Epithelial cell of proximal tubule (primary cell): ENCODE results near the gene CLCNKB. TPM values are rescaled to one million over a fixed set of nuclear protein-coding genes. Genes with fewer than 3 reads are reported as not detected.
"Not testable (repeated sequence)": the region's sequence is repeated elsewhere in the genome, so short reads cannot be mapped to it uniquely, and the experiment has no call there.

ENCODE experiments used
- DNase-seq: peaks from one replicate; pipeline ENCODE4 v3.0.0-alpha.2; 2011; ENCODE audit warnings: low read depth
- H3K4me3 ChIP-seq: 2 replicates; pipeline ENCODE4 v1.5.1; 2011; ENCODE audit warnings: low read depth, mild to moderate bottlenecking, low read length
- CTCF ChIP-seq: conservative IDR thresholded peaks from 2 replicates; pipeline ENCODE4 v1.5.1; 2012; ENCODE audit warnings: low read depth, mild to moderate bottlenecking, low read length
- total RNA-seq: library from RNA; depleted of rRNA; stranded (reverse); fragments of >200 nt; gene quantifications from 2 replicates; pipeline ENCODE4 v1.2.3, GENCODE V29; 2015

CLCNKB gene
- total RNA-seq, 1 donor from 2014 or later, result 0.98 TPM

GRCh38 chr1:16019644-16020277, 23.8 kb upstream of the CLCNKB start:
- no peak overlapping the region for H3K4me3 ChIP-seq
- no peak for DNase-seq
- no peak for TF ChIP-seq CTCF

- DNase-seq, result no peak
- no peak for TF ChIP-seq CTCF
- no peak overlapping the region for H3K4me3 ChIP-seq
Measured at GRCh38 chr1:16020325-16020724, 23.3 kb upstream of the CLCNKB start.

- not testable (repeated sequence) for H3K4me3 ChIP-seq, DNase-seq
Measured at GRCh38 chr1:16020878-16021277, 22.7 kb upstream of the CLCNKB start.

- TF ChIP-seq CTCF, result no peak
- no peak for DNase-seq
- H3K4me3 ChIP-seq, result no peak within 1 kb of the TSS
Measured at GRCh38 chr1:16021681-16022080, 21.9 kb upstream of the CLCNKB start, which contains the start of gene CLCNKA. TSS of gene CLCNKA (plus strand) at chr1:16022036. CDS start at chr1:16022620, 584 bp downstream.

GRCh38 chr1:16022393-16022792, 21.2 kb upstream of the CLCNKB start:
- no peak overlapping the region for H3K4me3 ChIP-seq
- TF ChIP-seq CTCF, result no peak
- no peak for DNase-seq

- DNase-seq, result no peak
- no peak for TF ChIP-seq CTCF
- no peak overlapping the region for H3K4me3 ChIP-seq
Measured at GRCh38 chr1:16023050-16023653, 20.4 kb upstream of the CLCNKB start.

- H3K4me3 ChIP-seq, DNase-seq: not testable (repeated sequence)
Measured at GRCh38 chr1:16026302-16026701, 17.3 kb upstream of the CLCNKB start.

- DNase-seq, result no peak
- no peak for TF ChIP-seq CTCF
- H3K4me3 ChIP-seq, result no peak overlapping the region
Measured at GRCh38 chr1:16026723-16027484, 16.7 kb upstream of the CLCNKB start.
